HepG2 (cell line): ENCODE data around the gene GPR15. TPM values are rescaled to one million over a fixed set of nuclear protein-coding genes. Genes with fewer than 3 reads are reported as not detected.

Experiments
- AGO1 ChIP-seq: fragments of 200-400 bp; formaldehyde crosslinking; IDR thresholded peaks from 2 replicates; pipeline ENCODE4 v1.6.1; 2017; ENCODE audit warnings: mild to moderate bottlenecking, low read depth, low read length, moderate library complexity; ENCODE audit not compliant: poor library complexity, severe bottlenecking
- ATF1 ChIP-seq: IDR thresholded peaks from 2 replicates; pipeline ENCODE4 v1.6.1; 2016; ENCODE audit warnings: mild to moderate bottlenecking, control low read depth
- BCL3 ChIP-seq: sonication (generic); formaldehyde crosslinking; IDR thresholded peaks from 2 replicates; pipeline ENCODE4 v1.5.1; 2020; ENCODE audit warnings: mild to moderate bottlenecking, missing genetic modification reagents, moderate library complexity
- BORCS8-MEF2B ChIP-seq: sonication (generic); formaldehyde crosslinking; IDR thresholded peaks from 2 replicates; pipeline ENCODE4 v1.8.0; 2022; ENCODE audit warnings: mild to moderate bottlenecking, missing genetic modification reagents
- ERF ChIP-seq: IDR thresholded peaks from 2 replicates; pipeline ENCODE4 v1.6.1; 2018; ENCODE audit warnings: missing biosample characterization, missing genetic modification reagents
- ESRRA ChIP-seq: sonication (generic); formaldehyde crosslinking; IDR thresholded peaks from 2 replicates; pipeline ENCODE4 v1.5.1; 2020; ENCODE audit warnings: mild to moderate bottlenecking, low read depth, missing genetic modification reagents
- GPN1 ChIP-seq: sonication (generic); formaldehyde crosslinking; IDR thresholded peaks from 2 replicates; pipeline ENCODE4 v1.5.1; 2020; ENCODE audit warnings: missing genetic modification reagents, borderline replicate concordance
- HDAC2 ChIP-seq: sonication (generic); formaldehyde crosslinking; IDR thresholded peaks from 2 replicates; pipeline ENCODE4 v1.4.0; 2020; ENCODE audit warnings: missing genetic modification reagents
- HHEX ChIP-seq: IDR thresholded peaks from 2 replicates; pipeline ENCODE4 v1.6.1; 2016; ENCODE audit warnings: control low read depth
- IKZF4 ChIP-seq: sonication (generic); formaldehyde crosslinking; IDR thresholded peaks from 2 replicates; pipeline ENCODE4 v1.5.1; 2020; ENCODE audit warnings: borderline replicate concordance, mild to moderate bottlenecking, low read depth, missing genetic modification reagents; ENCODE audit errors: not compliant biosample characterization
- LBX2 ChIP-seq: sonication (generic); formaldehyde crosslinking; IDR thresholded peaks from 2 replicates; pipeline ENCODE4 v1.5.0; 2020; ENCODE audit warnings: missing genetic modification reagents, mild to moderate bottlenecking, borderline replicate concordance
- MATR3 ChIP-seq: sonication (generic); formaldehyde crosslinking; IDR thresholded peaks from 2 replicates; pipeline ENCODE4 v1.4.0; 2020; ENCODE audit warnings: missing genetic modification reagents
- NR2F1 ChIP-seq, 2 experiments: fragments of 450-650 bp in 1 of 2; formaldehyde crosslinking in 1 of 2; IDR thresholded peaks; 2 replicates each; pipeline versions ENCODE4 v1.5.0 to v1.6.1; 2016 to 2020; ENCODE audit warnings: mild to moderate bottlenecking in 1 of 2, missing compliant biosample characterization in 1 of 2, missing genetic modification reagents in 1 of 2, moderate library complexity in 1 of 2
- RBFOX2 ChIP-seq: fragments of 200-400 bp; formaldehyde crosslinking; IDR thresholded peaks from 2 replicates; pipeline ENCODE4 v1.6.1; 2017; ENCODE audit warnings: low read depth, mild to moderate bottlenecking, low read length
- SIX4 ChIP-seq: sonication (generic); formaldehyde crosslinking; IDR thresholded peaks from 2 replicates; pipeline ENCODE4 v1.4.0; 2020; ENCODE audit warnings: missing genetic modification reagents
- SMC3 ChIP-seq: IDR thresholded peaks from 2 replicates; pipeline ENCODE4 v1.6.1; 2011; ENCODE audit warnings: low read length, improper control_type of control experiment
- SP2 ChIP-seq: sonication (generic); formaldehyde crosslinking; IDR thresholded peaks from 2 replicates; pipeline ENCODE4 v1.5.1; 2020; ENCODE audit warnings: mild to moderate bottlenecking, missing genetic modification reagents
- ZBTB49 ChIP-seq: sonication (generic); formaldehyde crosslinking; IDR thresholded peaks from 2 replicates; pipeline ENCODE4 v1.4.0; 2020; ENCODE audit warnings: missing genetic modification reagents, borderline replicate concordance
- ZNF136 ChIP-seq: sonication (generic); formaldehyde crosslinking; IDR thresholded peaks from 2 replicates; pipeline ENCODE4 v1.8.1; 2022; ENCODE audit warnings: low read depth, mild to moderate bottlenecking, moderate library complexity, missing genetic modification reagents
- ZNF24 ChIP-seq: fragments of 450-650 bp; IDR thresholded peaks from 2 replicates; pipeline ENCODE4 v1.6.1; 2017; ENCODE audit warnings: antibody characterized with exemption, mild to moderate bottlenecking
- ZNF382 ChIP-seq: sonication (generic); formaldehyde crosslinking; IDR thresholded peaks from 2 replicates; pipeline ENCODE4 v1.5.0; 2020; ENCODE audit warnings: missing genetic modification reagents, mild to moderate bottlenecking, borderline replicate concordance
- ZNF510 ChIP-seq: sonication (generic); formaldehyde crosslinking; IDR thresholded peaks from 2 replicates; pipeline ENCODE4 v1.4.0; 2020; ENCODE audit warnings: low read depth, mild to moderate bottlenecking, missing genetic modification reagents
- ZNF572 ChIP-seq: sonication (generic); formaldehyde crosslinking; IDR thresholded peaks from 2 replicates; pipeline ENCODE4 v1.5.1; 2020; ENCODE audit warnings: mild to moderate bottlenecking, missing genetic modification reagents
- ZNF580 ChIP-seq: IDR thresholded peaks from 2 replicates; pipeline ENCODE4 v1.6.1; 2016; ENCODE audit warnings: low read depth, borderline replicate concordance
- ZNF597 ChIP-seq: sonication (generic); formaldehyde crosslinking; IDR thresholded peaks from 2 replicates; pipeline ENCODE4 v1.5.0; 2020; ENCODE audit warnings: missing genetic modification reagents
- ZNF850 ChIP-seq: sonication (generic); formaldehyde crosslinking; conservative IDR thresholded peaks from 2 replicates; pipeline ENCODE4 v1.9.0; 2021; ENCODE audit warnings: mild to moderate bottlenecking, missing genetic modification reagents
- polyA plus RNA-seq, 8 experiments: library from polyadenylated mRNA; depleted of rRNA in 3 of 8; stranded (reverse) in 7 of 8; unstranded in 1 of 8; fragments of >200 nt; fragmentation: Illumina TruSeq in 4 of 8; extraction: Trizol in 4 of 8; gene quantifications; 2 replicates each; pipeline versions ENCODE4 v1.2.1 to v1.2.3, GENCODE V29; 2011 to 2016; ENCODE audit warnings: low read depth in 4 of 8, missing spikeins in 1 of 8, mixed read lengths in 1 of 8; ENCODE audit not compliant: insufficient read depth in 1 of 8
- total RNA-seq, 5 experiments: library from RNA; depleted of rRNA; stranded (reverse); fragments of >200 nt; fragmentation: Illumina TruSeq; extraction: Trizol; gene quantifications; 2 replicates each; pipeline ENCODE4 v1.2.3, GENCODE V29; 2016; ENCODE audit warnings: low read depth in 1 of 5

The GPR15 gene
- total and polyA plus RNA-seq, 2 of the 13 experiments (the other 11 are each of a cell fraction or from before 2014, with no cell fraction given): not detected

- no peak for TF ChIP-seq BCL3
- peak; percentile 49; the same call in 1 of the 2 replicates for TF ChIP-seq GPN1 (CRISPR knock-in tag)
- no peak for TF ChIP-seq HHEX (CRISPR knock-in tag)
- no peak for TF ChIP-seq ZNF850 (CRISPR knock-in tag)
- TF ChIP-seq ZNF572: no peak
- TF ChIP-seq ZNF382 (CRISPR knock-in tag): no peak
- peak; percentile 23; the same call in 1 of the 2 replicates for TF ChIP-seq HDAC2 (CRISPR knock-in tag)
- TF ChIP-seq ZBTB49 (CRISPR knock-in tag): no peak
- TF ChIP-seq ZNF24: no peak
- TF ChIP-seq SMC3: no peak
- TF ChIP-seq LBX2 (CRISPR knock-in tag): no peak
- TF ChIP-seq RBFOX2: peak; percentile 84
- peak; percentile 35; the same call in 1 of the 2 replicates for TF ChIP-seq ZNF580 (CRISPR knock-in tag)
- no peak for TF ChIP-seq ZNF597 (CRISPR knock-in tag)
- TF ChIP-seq ERF: no peak
- no peak for TF ChIP-seq NR2F1 (CRISPR knock-in tag; IDR thresholded peaks at IDR 0.05)
- TF ChIP-seq ESRRA: peak; percentile 54; the same call in 1 of the 2 replicates
- 0 out of 2 replicates have a peak, but pooled peaks have one; percentile 34 for TF ChIP-seq SP2 (CRISPR knock-in tag)
- TF ChIP-seq AGO1: peak; percentile 33
- peak; percentile 80 for TF ChIP-seq ATF1 (CRISPR knock-in tag)
- TF ChIP-seq BORCS8-MEF2B (CRISPR knock-in tag): peak; percentile 40; the same call in 1 of the 2 replicates
- TF ChIP-seq IKZF4 (CRISPR knock-in tag): no peak
- no peak for TF ChIP-seq MATR3 (CRISPR knock-in tag)
- TF ChIP-seq ZNF136 (CRISPR knock-in tag): no peak
- TF ChIP-seq ZNF510 (CRISPR knock-in tag): no peak
- 0 out of 2 replicates have a peak, but pooled peaks have one; percentile 13 for TF ChIP-seq SIX4 (CRISPR knock-in tag)
Measured at GRCh38 chr3:98522544-98523281, 9.1 kb upstream of the GPR15 start, which contains the start of gene CLDND1 (continued).
